ENCODE data around the gene ARID5B.
"Not testable (repeated sequence)": the region's sequence is repeated elsewhere in the genome, so short reads cannot be mapped to it uniquely, and the experiment has no call there.

ARID5B gene

GRCh38 chr10:61961278-61961677 is 59.8 kb downstream of the ARID5B start:
- no peak for DNase-seq (ENCODE audit: extremely low read depth in 1 of 2, low read depth in 1 of 2)

- DNase-seq (ENCODE audit: extremely low read depth in 1 of 2, low read depth in 1 of 2), result no peak
Measured at GRCh38 chr10:61962971-61963370, 61.5 kb downstream of the ARID5B start.

DNA sequence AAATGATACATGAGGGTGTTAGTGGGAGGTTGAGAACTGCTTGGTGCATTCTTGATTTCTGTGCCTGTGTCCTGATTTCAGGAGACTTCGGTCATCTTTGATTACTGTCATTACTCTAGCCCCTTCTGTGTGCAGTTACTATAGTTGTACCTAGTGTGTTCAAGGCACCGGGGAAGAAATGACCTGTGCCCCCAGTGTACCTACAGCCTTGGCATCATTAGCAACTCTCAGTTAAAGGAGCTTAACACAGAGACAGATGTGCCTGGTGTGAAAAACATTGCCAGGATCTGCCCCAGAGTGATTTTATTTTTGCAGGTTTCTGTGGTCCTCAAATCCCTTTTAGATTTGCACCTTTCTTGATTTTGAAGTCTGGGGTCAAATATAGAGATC is 62.2 kb downstream of the ARID5B start:
- DNase-seq (ENCODE audit: extremely low read depth in 1 of 2, low read depth in 1 of 2), result no peak

GRCh38 chr10:61964059-61964709 is 62.7 kb downstream of the ARID5B start:
- no peak for DNase-seq (ENCODE audit: extremely low read depth in 1 of 2, low read depth in 1 of 2)

- no peak for DNase-seq (ENCODE audit: extremely low read depth in 1 of 2, low read depth in 1 of 2)
Measured at GRCh38 chr10:61964949-61965702, 63.6 kb downstream of the ARID5B start.

DNA sequence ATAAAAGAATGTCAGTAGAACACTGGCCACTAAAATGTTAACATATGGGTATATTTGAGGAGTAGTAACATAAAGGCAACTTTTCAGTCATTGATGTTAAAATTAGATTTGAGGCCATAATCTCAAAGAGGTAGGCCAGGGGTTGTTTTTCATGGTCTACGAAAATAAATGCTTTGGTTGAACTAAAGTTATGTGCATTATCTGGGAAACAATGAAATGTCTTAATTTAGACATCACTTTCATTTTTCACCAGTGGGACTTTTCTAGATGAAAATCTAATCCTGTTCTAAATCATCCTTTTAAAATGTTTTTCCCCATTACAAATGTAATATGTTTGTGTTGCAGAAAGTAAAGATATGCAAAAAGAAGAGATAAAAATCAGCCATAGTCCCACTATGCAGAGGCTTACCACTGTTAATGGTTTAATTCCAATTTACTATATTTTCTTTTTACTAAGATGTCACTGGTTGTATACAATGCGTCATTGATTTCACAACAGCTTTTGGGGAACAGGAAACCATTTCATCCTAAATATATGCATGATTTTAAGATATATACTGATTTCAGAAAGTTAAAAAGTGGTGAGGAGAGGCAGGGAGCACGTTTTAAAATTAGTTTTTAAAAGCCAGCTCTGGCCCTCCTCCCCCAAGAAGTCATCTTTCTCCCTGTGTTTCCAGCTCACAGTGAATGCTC is 64.3 kb downstream of the ARID5B start:
- no peak for DNase-seq (ENCODE audit: extremely low read depth in 1 of 2, low read depth in 1 of 2)

DNA sequence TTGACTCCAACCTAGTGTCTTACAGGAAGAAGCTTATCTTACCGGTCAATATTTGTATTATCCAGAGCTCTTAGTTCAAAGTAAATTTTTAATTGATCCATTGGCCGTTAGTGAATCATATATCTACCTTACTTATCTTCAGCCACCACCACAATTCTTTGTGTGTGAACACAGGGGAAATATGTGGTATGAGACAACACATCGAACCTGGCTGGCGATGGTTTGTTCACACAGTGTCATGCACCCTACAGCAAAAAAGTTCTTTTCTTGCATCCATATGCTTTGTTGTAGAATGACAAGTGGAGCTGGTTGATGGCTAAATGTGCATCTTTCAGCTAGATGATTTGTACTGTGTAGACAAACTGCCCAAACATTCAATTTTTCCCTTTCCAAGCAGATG is 65.8 kb downstream of the ARID5B start:
- no peak for DNase-seq (ENCODE audit: extremely low read depth in 1 of 2, low read depth in 1 of 2)

DNA sequence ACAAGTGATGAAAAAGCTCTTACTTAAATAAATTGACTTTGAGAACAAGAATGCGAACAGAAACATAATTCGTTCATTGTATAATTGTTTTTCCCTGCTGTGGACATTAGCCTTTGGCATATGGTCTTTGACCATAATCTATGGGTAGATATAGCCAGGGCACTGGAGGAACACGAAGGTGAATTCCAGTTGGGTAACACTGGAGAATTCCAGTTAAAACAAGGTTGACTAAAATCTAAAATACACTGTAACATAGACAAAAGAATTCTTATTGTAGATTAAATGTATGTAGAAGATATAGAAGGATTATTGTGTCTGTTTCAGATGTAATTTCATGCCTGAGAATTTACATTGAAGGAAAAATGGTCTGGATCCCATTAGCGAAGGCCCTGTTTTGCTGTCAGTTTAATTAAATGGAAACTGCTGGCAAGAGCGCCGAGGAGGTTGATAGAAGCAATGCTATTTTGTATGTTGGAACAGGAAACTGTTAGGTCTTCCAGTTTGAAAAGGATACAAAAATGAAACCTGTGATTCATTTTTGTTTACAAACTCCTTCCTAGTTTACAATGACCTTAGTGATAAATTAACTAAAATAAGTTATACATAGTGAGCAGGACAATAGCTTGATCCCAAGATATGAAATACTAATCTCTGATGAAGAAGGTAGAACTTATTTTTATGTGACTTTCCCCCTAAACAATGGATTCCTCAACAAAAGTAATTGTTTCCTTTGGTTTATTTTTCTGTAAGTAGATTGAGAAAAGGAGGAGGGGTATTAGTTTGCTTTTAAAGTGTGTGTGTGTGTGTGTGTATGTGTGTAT is 68.9 kb downstream of the ARID5B start:
- no peak for DNase-seq (ENCODE audit: extremely low read depth in 1 of 2, low read depth in 1 of 2)

GRCh38 chr10:61971003-61971325 is 69.5 kb downstream of the ARID5B start:
- DNase-seq (ENCODE audit: extremely low read depth in 1 of 2, low read depth in 1 of 2), result no peak

DNA sequence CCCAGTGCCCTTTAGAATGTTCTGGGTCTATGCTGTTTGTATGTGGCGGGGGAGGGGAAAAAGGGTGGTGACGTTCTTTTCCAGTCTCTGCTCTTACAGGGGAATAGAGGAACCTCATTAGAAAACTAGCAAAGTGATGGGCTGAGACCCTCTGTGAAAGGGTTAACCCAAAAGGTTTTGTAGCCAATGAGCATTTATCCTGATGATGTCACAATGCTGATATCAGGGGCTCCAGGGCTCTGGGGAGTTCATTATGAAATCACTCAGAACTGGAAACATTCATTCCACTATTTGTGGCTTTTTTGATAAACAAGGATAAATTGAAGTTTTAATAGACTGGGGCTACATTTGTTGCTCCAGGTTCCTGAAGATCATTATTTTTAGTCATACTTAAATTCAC is 71.7 kb downstream of the ARID5B start:
- DNase-seq (ENCODE audit: extremely low read depth in 1 of 2, low read depth in 1 of 2), result no peak

DNA sequence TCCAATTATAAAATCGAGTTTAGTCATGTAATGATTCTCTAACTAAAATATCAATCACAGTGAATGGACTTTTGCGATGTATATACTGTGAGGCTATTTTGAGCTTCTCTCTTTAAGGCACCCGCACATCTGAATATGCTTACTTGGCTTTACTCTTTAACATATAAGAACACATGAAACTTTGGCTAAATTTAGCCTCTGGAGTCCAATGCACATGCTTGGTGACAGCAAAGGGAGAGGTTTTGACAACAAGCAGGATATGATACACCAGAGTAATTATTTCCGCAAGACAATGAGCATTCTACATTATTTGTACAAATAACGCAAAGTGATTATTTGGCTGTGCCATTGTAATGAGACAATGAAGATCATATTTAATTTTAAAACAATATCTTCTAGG is 72.4 kb downstream of the ARID5B start:
- no peak for DNase-seq (ENCODE audit: extremely low read depth in 1 of 2, low read depth in 1 of 2)

- DNase-seq (ENCODE audit: extremely low read depth in 1 of 2, low read depth in 1 of 2), result no peak
Measured at GRCh38 chr10:61974601-61975390, 73.3 kb downstream of the ARID5B start.

DNA sequence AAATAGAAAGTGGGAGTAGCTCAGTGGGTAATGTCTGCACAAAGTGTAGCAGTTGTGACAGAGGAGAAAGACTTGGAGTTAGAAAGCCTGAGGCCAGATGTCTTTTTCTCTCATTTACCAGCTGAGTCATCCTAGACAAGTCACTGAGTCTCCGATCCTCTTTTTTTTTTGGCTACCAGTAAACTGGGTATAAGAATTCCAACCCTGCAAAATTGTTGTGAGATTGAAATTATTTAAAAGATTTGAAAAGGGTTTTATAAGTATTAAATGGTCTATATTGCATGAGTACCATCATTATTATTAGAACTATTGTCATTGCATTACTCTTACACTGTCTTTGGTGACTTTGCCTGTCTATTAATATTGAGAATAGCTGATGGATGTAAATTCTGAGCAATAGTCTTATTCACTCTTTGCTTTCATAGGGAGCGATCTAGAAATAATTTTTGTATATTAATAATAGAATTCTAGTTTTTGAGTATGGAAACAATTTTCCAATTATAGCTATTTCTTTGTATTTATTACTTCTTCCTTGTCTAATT is 74.0 kb downstream of the ARID5B start:
- no peak for DNase-seq (ENCODE audit: extremely low read depth in 1 of 2, low read depth in 1 of 2)

DNA sequence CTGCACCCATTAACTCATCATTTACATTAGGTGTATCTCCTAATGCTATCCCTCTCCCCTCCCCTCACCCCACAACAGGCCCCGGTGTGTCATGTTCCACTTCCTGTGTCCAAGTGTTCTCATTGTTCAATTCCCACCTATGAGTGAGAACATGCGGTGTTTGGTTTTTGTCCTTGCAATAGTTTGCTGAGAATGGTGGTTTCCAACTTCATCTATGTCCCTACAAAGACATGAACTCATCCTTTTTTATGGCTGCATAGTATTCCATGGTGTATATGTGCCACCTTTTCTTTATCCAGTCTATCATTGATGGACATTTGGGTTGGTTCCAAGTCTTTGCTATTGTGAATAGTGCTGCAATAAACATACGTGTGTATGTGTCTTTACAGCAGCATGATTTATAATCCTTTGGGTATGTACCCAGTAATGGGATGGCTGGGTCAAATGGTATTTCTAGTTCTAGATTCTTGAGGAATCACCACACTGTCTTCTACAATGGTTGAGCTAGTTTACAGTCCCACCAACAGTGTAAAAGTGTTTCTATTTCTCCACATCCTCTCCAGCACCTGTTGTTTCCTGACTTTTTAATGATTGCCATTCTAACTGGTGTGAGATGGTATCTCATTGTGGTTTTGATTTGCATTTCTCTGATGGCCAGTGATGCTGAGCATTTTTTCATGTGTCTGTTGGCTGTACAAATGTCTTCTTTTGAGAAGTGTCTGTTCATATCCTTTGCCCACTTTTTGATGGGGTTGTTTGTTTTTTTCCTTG is 75.6 kb downstream of the ARID5B start:
- DNase-seq (ENCODE audit: extremely low read depth in 1 of 2, low read depth in 1 of 2), result not testable (repeated sequence)

GRCh38 chr10:61978965-61979364 is 77.5 kb downstream of the ARID5B start:
- DNase-seq (ENCODE audit: extremely low read depth in 1 of 2, low read depth in 1 of 2), result no peak

GRCh38 chr10:61981460-61981859 is 80.0 kb downstream of the ARID5B start:
- DNase-seq (ENCODE audit: extremely low read depth in 1 of 2, low read depth in 1 of 2), result no peak

DNA sequence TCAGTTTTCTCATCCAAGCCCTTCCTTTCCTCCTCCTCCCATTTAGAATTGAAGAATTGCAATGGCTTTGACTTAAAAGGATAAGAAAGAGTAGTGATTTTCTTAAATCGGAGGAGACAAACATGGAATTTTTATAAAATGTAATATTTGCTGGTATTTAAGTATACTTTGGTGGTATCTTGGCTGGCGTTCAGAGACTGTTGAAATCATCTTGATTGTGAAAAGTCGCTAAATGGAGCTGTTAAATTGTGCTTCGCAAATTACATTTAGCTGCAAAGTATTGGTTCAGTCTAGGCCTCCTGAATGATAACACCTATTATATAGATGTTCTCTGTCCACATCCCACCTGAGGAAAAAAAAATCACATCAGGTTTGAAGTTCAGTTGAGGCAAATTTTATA is 81.8 kb downstream of the ARID5B start:
- DNase-seq (ENCODE audit: extremely low read depth in 1 of 2, low read depth in 1 of 2), result no peak

DNA sequence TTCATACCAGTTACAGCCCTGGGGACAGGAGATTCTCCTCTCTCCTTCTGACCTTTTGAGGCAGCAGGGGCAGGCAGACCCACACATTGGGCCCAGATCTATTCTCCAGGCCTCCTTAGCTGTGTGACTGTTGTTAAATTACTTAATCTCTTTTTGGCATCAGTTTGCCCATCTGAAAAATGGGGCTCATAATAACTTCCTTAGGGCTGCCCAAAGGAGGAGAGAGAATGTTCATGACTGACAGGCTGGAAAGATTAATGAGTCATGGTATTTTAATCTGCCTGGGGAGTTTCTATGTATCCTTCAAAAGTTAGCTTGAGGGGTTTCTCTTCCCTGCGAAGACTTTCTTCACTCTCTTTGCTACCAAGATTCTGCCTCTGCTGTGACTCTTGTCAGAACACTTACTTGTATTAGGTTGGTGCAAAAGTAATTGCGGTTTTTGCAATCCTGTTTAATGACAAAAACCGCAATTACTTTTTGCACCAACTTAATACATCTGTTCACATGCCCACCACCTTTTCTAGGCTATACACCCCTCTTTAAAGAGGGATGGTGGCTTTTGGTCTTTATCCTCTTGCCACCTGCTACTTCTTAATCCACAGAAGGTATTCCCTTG is 83.4 kb downstream of the ARID5B start:
- no peak for DNase-seq (ENCODE audit: extremely low read depth in 1 of 2, low read depth in 1 of 2)

DNA sequence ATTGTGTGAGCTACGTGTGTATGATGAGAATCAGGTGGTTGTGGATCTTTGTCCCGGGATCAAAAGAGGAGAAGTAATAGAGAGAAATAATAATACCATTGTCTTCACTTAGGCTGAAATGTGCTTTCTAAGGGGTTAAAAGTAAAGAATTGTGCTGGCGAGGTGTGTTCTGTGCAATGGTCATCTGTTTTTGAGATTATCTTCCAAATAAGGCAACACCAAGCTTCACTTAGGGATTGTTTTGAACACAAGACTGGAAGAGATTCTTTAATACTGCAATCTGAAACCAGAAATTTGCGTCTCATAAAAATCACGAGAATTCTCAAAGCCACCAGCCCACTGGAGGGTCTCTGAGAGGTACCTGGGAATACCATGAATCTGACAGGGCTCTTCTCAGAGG is 84.2 kb downstream of the ARID5B start:
- no peak for DNase-seq (ENCODE audit: extremely low read depth in 1 of 2, low read depth in 1 of 2)
